GM12891 (cell line): Measurements from ENCODE around the gene UBALD2.

Experiments
- DNase-seq: peaks from one replicate; pipeline ENCODE4 v3.0.0; 2011; ENCODE audit warnings: low spot score; ENCODE audit not compliant: insufficient read length
- FAIRE-seq: peaks from 2 replicates; lab custom pipeline; 2011; peaks lifted over from hg19 to GRCh38; lab: Jason Lieb, UNC
- PAX5 ChIP-seq: IDR thresholded peaks from 2 replicates; pipeline ENCODE4 v1.6.1; 2011; ENCODE audit warnings: low read length, moderate library complexity, mild to moderate bottlenecking; ENCODE audit not compliant: insufficient read depth, severe bottlenecking
- POLR2A ChIP-seq: IDR thresholded peaks from 2 replicates; pipeline ENCODE4 v1.6.1; 2011; ENCODE audit warnings: low read depth, low read length, control low read depth
- POLR2AphosphoS5 ChIP-seq: IDR thresholded peaks from 2 replicates; pipeline ENCODE4 v1.6.1; 2011; ENCODE audit warnings: low read depth, low read length, control low read depth
- POU2F2 ChIP-seq: IDR thresholded peaks from 2 replicates; pipeline ENCODE4 v1.6.1; 2011; ENCODE audit warnings: low read depth, mild to moderate bottlenecking, control low read depth, low read length, moderate library complexity
- SPI1 ChIP-seq: IDR thresholded peaks from 2 replicates; pipeline ENCODE4 v1.6.1; 2011; ENCODE audit warnings: low read depth, low read length, control low read depth
- TAF1 ChIP-seq: IDR thresholded peaks from 2 replicates; pipeline ENCODE4 v1.6.1; 2011; ENCODE audit warnings: low read depth, low read length, control low read depth

UBALD2 gene

GRCh38 chr17:76271669-76272540 is 6.8 kb downstream of the UBALD2 start:
- TF ChIP-seq SPI1, result peak; percentile 46
- TF ChIP-seq TAF1, result peak; percentile 84; the same call in 1 of the 2 replicates
- peak; percentile 100 for TF ChIP-seq PAX5
- peak; percentile 83; the same call in 1 of the 2 replicates for TF ChIP-seq POU2F2
- TF ChIP-seq POLR2A, result peak; percentile 92
- peak; percentile 95 for TF ChIP-seq POLR2AphosphoS5
- DNase-seq (peak; percentile 83), FAIRE-seq (peak; percentile 96)

DNA sequence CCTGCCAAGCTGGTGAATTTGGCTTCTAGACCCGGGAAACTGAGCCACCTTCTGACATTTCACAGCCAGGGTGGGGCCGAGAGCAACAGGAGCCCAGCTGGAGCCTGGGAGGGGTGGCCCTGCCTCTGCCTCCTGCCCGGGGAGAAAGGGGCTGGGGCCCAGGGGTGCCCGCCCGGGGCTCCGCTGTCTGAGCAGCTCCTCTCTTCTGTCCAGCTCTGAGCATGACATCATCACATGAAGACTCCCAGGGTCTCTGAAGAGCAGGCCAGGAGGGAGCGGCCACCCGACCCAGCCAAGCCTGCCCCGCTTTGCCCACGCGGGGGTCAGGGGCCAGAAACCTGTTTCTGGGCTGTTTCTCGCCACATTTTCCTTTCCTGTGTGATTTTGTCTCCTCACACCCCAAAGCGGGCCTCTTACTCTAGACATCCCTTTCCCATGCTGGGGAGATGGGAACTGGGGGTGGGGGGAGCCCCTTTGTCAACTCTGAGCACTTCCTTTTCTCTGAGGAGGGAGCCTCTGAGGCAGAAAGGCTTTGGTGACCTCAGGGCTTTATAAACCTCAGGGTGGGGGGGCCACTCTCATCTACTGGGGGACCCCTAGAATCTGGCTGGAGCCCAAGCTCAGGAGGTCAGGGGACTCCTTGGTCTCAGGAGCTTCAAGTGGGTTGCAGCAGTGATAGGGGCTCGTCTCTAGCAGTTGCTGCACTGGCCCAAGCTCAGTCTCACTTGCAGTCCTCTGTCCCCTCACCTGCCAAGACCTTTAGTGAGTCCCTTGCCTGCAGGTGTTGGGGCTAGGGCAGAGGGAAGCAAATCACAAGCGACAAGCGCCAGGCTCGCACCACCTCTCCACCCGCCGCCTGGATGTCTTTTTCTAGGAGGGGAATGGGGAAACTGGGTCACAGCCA is 7.6 kb downstream of the UBALD2 start:
- TF ChIP-seq SPI1, result peak; percentile 87
- TF ChIP-seq POLR2A, result no peak
- no peak for TF ChIP-seq POLR2AphosphoS5
- DNase-seq, result peak; percentile 55
- FAIRE-seq, result peak; percentile 82

DNA sequence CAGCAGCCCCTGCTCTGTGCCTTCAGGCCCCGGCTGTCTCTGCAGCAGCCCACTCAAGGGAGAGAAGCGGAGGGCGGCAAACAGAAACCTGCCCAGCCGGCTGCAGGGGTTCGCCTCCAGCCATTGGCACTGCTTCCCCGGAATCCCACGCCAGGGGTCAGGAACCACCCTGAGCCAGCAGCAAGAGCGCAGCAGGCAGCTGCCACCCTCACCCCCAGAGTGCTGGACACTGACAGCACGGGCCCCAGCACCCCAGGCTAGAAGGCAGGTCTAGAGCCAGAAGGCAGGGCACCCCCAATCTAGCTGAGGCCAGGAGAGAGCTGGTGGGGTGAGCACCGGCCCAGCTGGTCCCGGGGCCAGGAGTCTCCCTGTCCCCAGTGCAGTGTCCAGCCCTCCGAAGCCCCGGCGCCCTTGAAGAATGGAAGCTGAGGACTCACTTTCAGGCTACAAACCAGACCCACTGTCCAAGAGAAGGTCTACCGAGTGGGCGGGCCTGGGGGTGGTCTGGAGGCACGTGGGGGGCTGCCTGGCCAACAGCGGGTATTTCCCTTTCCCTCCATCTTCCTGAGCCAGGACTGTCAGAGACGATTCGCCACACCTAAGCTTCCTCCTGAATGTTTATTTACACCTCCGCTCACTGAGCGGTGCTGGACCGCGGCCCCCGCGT is 8.4 kb downstream of the UBALD2 start:
- TF ChIP-seq POLR2A, result no peak
- no peak for TF ChIP-seq TAF1
- no peak for TF ChIP-seq PAX5
- TF ChIP-seq SPI1, result no peak
- no peak for TF ChIP-seq POLR2AphosphoS5
- TF ChIP-seq POU2F2, result no peak
- DNase-seq (no peak), FAIRE-seq (peak; percentile 60)

- FAIRE-seq (peak; percentile 52), DNase-seq (no peak)
- no peak for TF ChIP-seq POU2F2
- no peak for TF ChIP-seq POLR2A
- TF ChIP-seq POLR2AphosphoS5, result no peak
- no peak for TF ChIP-seq TAF1
- TF ChIP-seq SPI1, result no peak
- TF ChIP-seq PAX5, result no peak
These were observed 9.2 kb downstream of the UBALD2 start for GRCh38 chr17:76274112-76274956.

DNA sequence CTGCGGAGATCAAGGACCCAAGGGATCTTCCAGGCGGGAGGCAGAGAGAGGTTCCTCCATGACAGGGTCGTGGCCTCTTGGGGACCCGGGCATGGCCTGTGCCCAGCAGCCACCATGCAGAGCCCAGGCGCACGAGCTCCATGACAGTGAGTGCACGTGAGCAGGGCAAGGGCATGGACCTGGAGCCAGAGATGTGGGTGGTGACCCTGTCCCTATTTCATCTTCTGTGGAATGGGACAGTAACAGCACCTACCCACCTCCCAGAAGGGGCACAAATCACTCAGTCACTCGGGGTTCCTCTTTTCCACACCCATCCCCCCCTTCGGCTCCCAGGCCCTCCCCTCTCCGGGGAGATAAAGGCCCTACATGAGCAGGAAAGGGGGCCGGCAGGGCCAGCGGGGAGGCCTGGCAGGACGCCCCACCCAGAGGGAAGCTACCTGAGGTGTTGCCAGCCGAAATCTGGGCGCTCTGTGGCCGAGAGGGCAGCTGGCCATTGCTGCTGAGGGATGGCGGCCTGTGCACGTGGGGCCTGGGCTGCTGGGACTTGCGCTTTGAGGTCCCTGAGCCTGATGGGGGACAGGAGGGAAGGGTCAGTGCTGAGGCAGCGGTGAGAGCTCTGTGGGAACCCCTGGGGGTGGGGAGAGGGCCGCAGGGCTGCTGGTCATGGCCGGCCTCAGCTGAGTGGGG is 10.4 kb downstream of the UBALD2 start:
- TF ChIP-seq POLR2A (no peak), SPI1 (peak; percentile 38; the same call in 1 of the 2 replicates), POU2F2 (no peak), PAX5 (no peak), POLR2AphosphoS5 (no peak), TAF1 (no peak)
- FAIRE-seq, result no peak
- DNase-seq, result no peak

DNA sequence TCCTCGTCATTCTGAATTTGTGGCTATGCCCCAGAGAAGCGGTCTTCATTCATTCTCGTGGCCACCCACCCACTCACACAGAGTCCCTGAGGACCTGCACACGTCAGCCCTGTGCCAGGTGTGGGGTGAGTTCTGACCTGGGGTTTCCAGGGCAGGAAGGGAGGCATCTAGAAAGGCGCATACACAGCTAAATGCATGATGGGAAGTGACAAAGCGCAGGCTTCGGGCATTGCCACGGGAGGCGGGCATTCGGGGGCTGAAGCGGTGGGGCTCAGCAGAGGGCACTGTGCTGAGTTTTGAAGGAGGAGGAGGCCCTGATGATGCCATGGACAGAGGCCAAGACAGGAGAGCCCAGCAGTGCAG is 10.9 kb downstream of the UBALD2 start:
- no peak for TF ChIP-seq POU2F2
- no peak for TF ChIP-seq TAF1
- no peak for TF ChIP-seq PAX5
- no peak for TF ChIP-seq POLR2A
- no peak for TF ChIP-seq POLR2AphosphoS5
- no peak for FAIRE-seq
- DNase-seq, result no peak

- no peak for DNase-seq
- no peak for FAIRE-seq
- TF ChIP-seq PAX5, result no peak
- TF ChIP-seq POLR2A, result no peak
- TF ChIP-seq POU2F2, result no peak
- TF ChIP-seq POLR2AphosphoS5, result no peak
- no peak for TF ChIP-seq SPI1
- TF ChIP-seq TAF1, result no peak
These were observed 11.5 kb downstream of the UBALD2 start for GRCh38 chr17:76276461-76277299.
